Left lung (tissue), 10 donors: Measurements from ENCODE around the gene TBC1D8. TPM values are rescaled to one million over a fixed set of nuclear protein-coding genes. Genes with fewer than 3 reads are reported as not detected.

Source experiments
- ATAC-seq: fragments of 200-7000 bp; cut with Tn5 transposase; one replicate; pipeline ENCODE4 v1.9.1; 2020; ENCODE audit warnings: moderate library complexity
- DNase-seq, 4 donors: peaks; one replicate each; pipeline ENCODE4 v3.0.0-alpha.2; 2013 to 2020
- H3K27ac ChIP-seq, 2 donors: fragments of 200-600 bp; sonication (generic) in 1 of 2; one replicate each; pipeline versions ENCODE4 v1.5.0 to v1.8.0; 2020 to 2021
- H3K27me3 ChIP-seq, 2 donors: fragments of 200-600 bp; sonication (generic) in 1 of 2; one replicate each; pipeline versions ENCODE4 v1.5.0 to v1.8.0; 2020 to 2021
- H3K36me3 ChIP-seq, 2 donors: fragments of 200-600 bp; sonication (generic) in 1 of 2; one replicate each; pipeline versions ENCODE4 v1.5.0 to v1.8.0; 2020 to 2021
- H3K4me1 ChIP-seq, 2 donors: fragments of 200-600 bp; one replicate each; pipeline ENCODE4 v1.8.0; 2021
- H3K4me3 ChIP-seq, 2 donors: fragments of 200-600 bp; sonication (generic) in 1 of 2; one replicate each; pipeline versions ENCODE4 v1.5.0 to v1.8.0; 2020 to 2021; ENCODE audit warnings: mild to moderate bottlenecking in 1 of 2
- H3K9me3 ChIP-seq, 2 donors: fragments of 200-600 bp; sonication (generic) in 1 of 2; one replicate each; pipeline versions ENCODE4 v1.5.0 to v1.8.0; 2020 to 2021
- intact Hi-C, 2 donors: fragments of 100-400 bp; cut with DNase I; formaldehyde crosslinking; loops; one replicate each; pipeline versions ENCODE4 v1.11.2 to v1.14.2; 2022
- polyA plus RNA-seq, 6 donors: library from polyadenylated mRNA; unstranded; fragments of 120-200 nt; gene quantifications; one replicate each; pipeline ENCODE4 v1.2.1, GENCODE V29; 2013; ENCODE audit not compliant: insufficient read length in 6 of 6
- total RNA-seq, 2 donors: library from RNA; stranded (reverse); fragmentation: NEBNext Ultra II Directional; extraction: Animal tissue kit (Norgen Biotek cat#: 25700); gene quantifications; one replicate each; pipeline ENCODE4 v1.2.1, GENCODE V29; 2021
- TF ChIP-seq, protein P1 (sequence below), 2 donors: fragments of 200-600 bp; sonication (generic) in 1 of 2; IDR thresholded peaks; one replicate each; pipeline versions ENCODE4 v1.5.0 to v1.8.0; 2021; ENCODE audit warnings: antibody characterized with exemption in 2 of 2
- donor health status: DM: no; HTN: yes; CAD: no.
- donor health status: DM: no; HTN: no; CAD: no.

Gene TBC1D8
- total and polyA plus RNA-seq, 8 donors, result 11.7 to 36.5 (median 32.1) TPM

- H3K27ac ChIP-seq, result no peak overlapping the region
- H3K27me3 ChIP-seq, result no peaks in the 10 kb centered on the region
- intact Hi-C loops, result no loop called here
- TF ChIP-seq, protein P1, sequence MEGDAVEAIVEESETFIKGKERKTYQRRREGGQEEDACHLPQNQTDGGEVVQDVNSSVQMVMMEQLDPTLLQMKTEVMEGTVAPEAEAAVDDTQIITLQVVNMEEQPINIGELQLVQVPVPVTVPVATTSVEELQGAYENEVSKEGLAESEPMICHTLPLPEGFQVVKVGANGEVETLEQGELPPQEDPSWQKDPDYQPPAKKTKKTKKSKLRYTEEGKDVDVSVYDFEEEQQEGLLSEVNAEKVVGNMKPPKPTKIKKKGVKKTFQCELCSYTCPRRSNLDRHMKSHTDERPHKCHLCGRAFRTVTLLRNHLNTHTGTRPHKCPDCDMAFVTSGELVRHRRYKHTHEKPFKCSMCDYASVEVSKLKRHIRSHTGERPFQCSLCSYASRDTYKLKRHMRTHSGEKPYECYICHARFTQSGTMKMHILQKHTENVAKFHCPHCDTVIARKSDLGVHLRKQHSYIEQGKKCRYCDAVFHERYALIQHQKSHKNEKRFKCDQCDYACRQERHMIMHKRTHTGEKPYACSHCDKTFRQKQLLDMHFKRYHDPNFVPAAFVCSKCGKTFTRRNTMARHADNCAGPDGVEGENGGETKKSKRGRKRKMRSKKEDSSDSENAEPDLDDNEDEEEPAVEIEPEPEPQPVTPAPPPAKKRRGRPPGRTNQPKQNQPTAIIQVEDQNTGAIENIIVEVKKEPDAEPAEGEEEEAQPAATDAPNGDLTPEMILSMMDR (IDR thresholded peaks at IDR 0.05), result no peak
- DNase-seq (no peak), ATAC-seq (no peak)
- peaks cover 0 to 3% of the 10 kb centered on the region in 2 donors for H3K4me1 ChIP-seq
- H3K4me3 ChIP-seq, result no peak overlapping the region
- H3K9me3 ChIP-seq, result no peaks in the 10 kb centered on the region
- no peaks in the 10 kb centered on the region for H3K36me3 ChIP-seq
Measured at GRCh38 chr2:100964681-100965169, 186.5 kb downstream of the TBC1D8 start.

DNA sequence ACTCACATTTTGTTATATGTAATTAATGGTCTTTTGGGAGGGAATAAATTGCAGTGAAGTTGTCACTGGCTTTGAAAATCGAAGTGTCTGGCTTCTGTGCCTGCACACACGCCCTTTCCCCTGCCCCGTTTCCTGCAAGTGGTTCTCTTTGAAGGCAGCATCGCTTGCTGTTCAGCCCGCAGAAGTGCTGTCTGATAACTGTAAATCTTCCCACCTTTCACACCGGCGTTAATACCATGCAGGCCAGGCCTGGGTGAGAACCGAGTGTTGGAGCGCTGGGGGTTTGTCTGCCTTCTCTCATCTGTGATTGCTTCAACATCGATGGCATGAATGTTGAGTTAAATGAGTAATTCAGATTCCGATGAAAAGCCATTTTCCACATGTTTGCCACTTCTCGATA is 187.0 kb downstream of the TBC1D8 start:
- no peaks in the 10 kb centered on the region for H3K36me3 ChIP-seq
- no peak overlapping the region for H3K4me3 ChIP-seq
- peaks cover 0 to 6% of the 10 kb centered on the region in 2 donors for H3K4me1 ChIP-seq
- no peaks in the 10 kb centered on the region for H3K27me3 ChIP-seq
- no peak for ATAC-seq
- TF ChIP-seq, protein P1 (IDR thresholded peaks at IDR 0.05), result no peak
- DNase-seq, result no peak
- no peak overlapping the region for H3K27ac ChIP-seq
- intact Hi-C loops, result no loop called here
- no peaks in the 10 kb centered on the region for H3K9me3 ChIP-seq

- TF ChIP-seq, protein P1 (IDR thresholded peaks at IDR 0.05), result no peak
- no peak for DNase-seq
Measured at GRCh38 chr2:100963026-100963375, 188.2 kb downstream of the TBC1D8 start.

GRCh38 chr2:100962366-100963025 is 188.7 kb downstream of the TBC1D8 start:
- no peak overlapping the region for H3K4me3 ChIP-seq
- ATAC-seq (no peak), DNase-seq (no peak)
- H3K27ac ChIP-seq, result no peak overlapping the region
- H3K4me1 ChIP-seq, result peaks cover 0 to 9% of the 10 kb centered on the region in 2 donors
- H3K9me3 ChIP-seq, result no peaks in the 10 kb centered on the region
- H3K27me3 ChIP-seq, result no peaks in the 10 kb centered on the region
- intact Hi-C loops, result no loop called here
- TF ChIP-seq, protein P1 (IDR thresholded peaks at IDR 0.05), result no peak
- no peaks in the 10 kb centered on the region for H3K36me3 ChIP-seq

More at GRCh38 chr2:100963026-100963375, 188.2 kb downstream of the TBC1D8 start:
- no peak overlapping the region for H3K27ac ChIP-seq
- H3K4me1 ChIP-seq, result peaks cover 0 to 9% of the 10 kb centered on the region in 2 donors
- H3K27me3 ChIP-seq, result no peaks in the 10 kb centered on the region
- no peak overlapping the region for H3K4me3 ChIP-seq
- no peaks in the 10 kb centered on the region for H3K9me3 ChIP-seq
- ATAC-seq, result no peak
- intact Hi-C loops, result no loop called here
- no peaks in the 10 kb centered on the region for H3K36me3 ChIP-seq

GRCh38 chr2:100960688-100961087 is 190.5 kb downstream of the TBC1D8 start:
- no peak overlapping the region for H3K27ac ChIP-seq
- no peak for DNase-seq
- H3K27me3 ChIP-seq, result no peaks in the 10 kb centered on the region
- no peak overlapping the region for H3K4me3 ChIP-seq
- intact Hi-C loops, result no loop called here
- TF ChIP-seq, protein P1 (IDR thresholded peaks at IDR 0.05), result no peak
- H3K36me3 ChIP-seq, result no peaks in the 10 kb centered on the region
- H3K4me1 ChIP-seq, result peaks cover 0 to 9% of the 10 kb centered on the region in 2 donors
- H3K9me3 ChIP-seq, result no peaks in the 10 kb centered on the region
- no peak for ATAC-seq
